ENCODE data around the gene HDLBP.

The HDLBP gene

GRCh38 chr2:241191081-241191480, 124.4 kb downstream of the HDLBP start:
- no peaks in the 10 kb centered on the region for H3K9me2 ChIP-seq (replicated peaks; ENCODE audit: insufficient read depth, low read length)
- no peak overlapping the region for H3K9ac ChIP-seq (ENCODE audit: low read length)
- H3K36me3 ChIP-seq (ENCODE audit: low read length): no peaks in the 10 kb centered on the region
- no peaks in the 10 kb centered on the region for H3K79me2 ChIP-seq (ENCODE audit: insufficient read depth, low read length)
- H2AFZ ChIP-seq (ENCODE audit: low read depth, low read length, severe bottlenecking): no peak overlapping the region
- H3K4me2 ChIP-seq (ENCODE audit: low read depth, low read length, poor library complexity, severe bottlenecking): no peak overlapping the region
- no peaks in the 10 kb centered on the region for H3F3A ChIP-seq (ENCODE audit: insufficient read depth)
- no peaks in the 10 kb centered on the region for H3K27me3 ChIP-seq (ENCODE audit: low read length)
- TF ChIP-seq CTCF (IDR thresholded peaks at IDR 0.05; ENCODE audit: insufficient read depth, low read length, poor library complexity, severe bottlenecking) (no peak), EZH2phosphoT487 (conservative IDR thresholded peaks at IDR 0.05; ENCODE audit: low read length) (no peak)
- no peak overlapping the region for H3K4me3 ChIP-seq (ENCODE audit: insufficient read depth, low read length, poor library complexity, severe bottlenecking)
- H3K9me3 ChIP-seq (ENCODE audit: insufficient read depth, low read length): no peaks in the 10 kb centered on the region
- no peaks in the 10 kb centered on the region for H4K20me1 ChIP-seq (ENCODE audit: low read depth, low read length)
- H3K27ac ChIP-seq (ENCODE audit: low read depth, low read length): no peak overlapping the region

GRCh38 chr2:241190291-241190981, 125.0 kb downstream of the HDLBP start:
- no peaks in the 10 kb centered on the region for H3K79me2 ChIP-seq (ENCODE audit: insufficient read depth, low read length)
- no peaks in the 10 kb centered on the region for H3K9me3 ChIP-seq (ENCODE audit: insufficient read depth, low read length)
- TF ChIP-seq EZH2phosphoT487 (conservative IDR thresholded peaks at IDR 0.05; ENCODE audit: low read length) (no peak), CTCF (IDR thresholded peaks at IDR 0.05; ENCODE audit: insufficient read depth, low read length, poor library complexity, severe bottlenecking) (no peak)
- H3K9me2 ChIP-seq (replicated peaks; ENCODE audit: insufficient read depth, low read length): no peaks in the 10 kb centered on the region
- H3K27ac ChIP-seq (ENCODE audit: low read depth, low read length): no peak overlapping the region
- H4K20me1 ChIP-seq (ENCODE audit: low read depth, low read length): no peaks in the 10 kb centered on the region
- H2AFZ ChIP-seq (ENCODE audit: low read depth, low read length, severe bottlenecking): no peak overlapping the region
- H3K27me3 ChIP-seq (ENCODE audit: low read length): no peaks in the 10 kb centered on the region
- H3K4me3 ChIP-seq (ENCODE audit: insufficient read depth, low read length, poor library complexity, severe bottlenecking): no peak overlapping the region
- no peak overlapping the region for H3K9ac ChIP-seq (ENCODE audit: low read length)
- no peak overlapping the region for H3K4me2 ChIP-seq (ENCODE audit: low read depth, low read length, poor library complexity, severe bottlenecking)
- H3K36me3 ChIP-seq (ENCODE audit: low read length): no peaks in the 10 kb centered on the region
- no peaks in the 10 kb centered on the region for H3F3A ChIP-seq (ENCODE audit: insufficient read depth)

GRCh38 chr2:241189856-241190201, 125.6 kb downstream of the HDLBP start:
- Histone ChIP-seq H3F3A (ENCODE audit: insufficient read depth) (no peaks in the 10 kb centered on the region), H3K4me2 (ENCODE audit: low read depth, low read length, poor library complexity, severe bottlenecking) (no peak overlapping the region), H3K27ac (ENCODE audit: low read depth, low read length) (no peak overlapping the region), H3K9ac (ENCODE audit: low read length) (no peak overlapping the region), H3K36me3 (ENCODE audit: low read length) (no peaks in the 10 kb centered on the region), H3K4me3 (ENCODE audit: insufficient read depth, low read length, poor library complexity, severe bottlenecking) (no peak overlapping the region), H3K27me3 (ENCODE audit: low read length) (no peaks in the 10 kb centered on the region), H2AFZ (ENCODE audit: low read depth, low read length, severe bottlenecking) (no peak overlapping the region), H4K20me1 (ENCODE audit: low read depth, low read length) (no peaks in the 10 kb centered on the region), H3K9me3 (ENCODE audit: insufficient read depth, low read length) (no peaks in the 10 kb centered on the region), H3K9me2 (replicated peaks; ENCODE audit: insufficient read depth, low read length) (no peaks in the 10 kb centered on the region), H3K79me2 (ENCODE audit: insufficient read depth, low read length) (no peaks in the 10 kb centered on the region)
- TF ChIP-seq CTCF (IDR thresholded peaks at IDR 0.05; ENCODE audit: insufficient read depth, low read length, poor library complexity, severe bottlenecking) (no peak), EZH2phosphoT487 (conservative IDR thresholded peaks at IDR 0.05; ENCODE audit: low read length) (no peak)

All from SU-DHL-6 (cell line).